22Rv1 (cell line): ENCODE data around the gene PFKFB4.

Source experiments
- CTCF ChIP-seq: fragments of 450-650 bp; IDR thresholded peaks from 2 replicates; pipeline ENCODE4 v1.5.1; 2017; ENCODE audit warnings: mild to moderate bottlenecking
- ZFX ChIP-seq: fragments of 450-650 bp; IDR thresholded peaks from 2 replicates; pipeline ENCODE4 v1.6.1; 2017; ENCODE audit warnings: antibody characterized with exemption, borderline replicate concordance

GRCh38 chr3:48569400-48569799, 12.8 kb upstream of the PFKFB4 start:
- TF ChIP-seq CTCF (no peak), ZFX (no peak)
